Fibroblast of the conjunctiva (primary cell): ENCODE data around the gene CLNK.

Experiments
- DNase-seq: peaks from one replicate; pipeline ENCODE4 v3.0.0-alpha.2; 2010; ENCODE audit warnings: low read depth

The CLNK gene

DNA sequence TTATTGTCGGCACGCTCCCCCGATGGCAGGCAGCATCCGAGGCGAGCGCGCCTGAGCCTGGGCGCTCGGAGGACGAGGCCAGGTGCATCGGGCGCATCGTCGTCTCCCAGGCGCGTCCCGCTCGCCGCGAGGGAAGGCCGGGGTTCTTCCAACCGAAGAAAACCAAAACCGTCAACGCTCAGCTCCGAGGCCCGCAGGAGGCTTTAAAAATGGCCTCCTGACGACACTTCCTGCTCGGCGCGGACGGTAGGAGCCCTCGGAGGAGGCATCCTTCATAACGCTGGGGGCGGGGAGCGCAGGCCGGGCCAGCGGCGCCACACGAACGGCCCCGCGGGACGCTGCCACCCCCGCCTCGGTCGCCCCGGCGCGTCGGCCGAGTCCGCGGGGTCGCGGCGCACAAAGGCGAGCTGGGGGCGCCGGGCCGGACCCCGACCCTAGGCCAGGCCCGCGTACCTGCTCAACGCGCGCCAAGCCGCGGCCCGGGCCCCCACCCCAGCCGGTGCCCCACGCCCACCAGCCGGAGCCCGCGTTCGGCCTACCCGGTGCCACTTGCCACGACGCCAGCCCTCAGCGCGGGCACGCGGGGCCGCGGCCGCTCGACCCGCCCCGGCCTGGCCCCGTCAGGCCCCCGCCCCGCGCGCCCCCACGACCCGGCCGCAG lies 227.8 kb downstream of the CLNK start:
- peak; percentile 10 for DNase-seq

DNA sequence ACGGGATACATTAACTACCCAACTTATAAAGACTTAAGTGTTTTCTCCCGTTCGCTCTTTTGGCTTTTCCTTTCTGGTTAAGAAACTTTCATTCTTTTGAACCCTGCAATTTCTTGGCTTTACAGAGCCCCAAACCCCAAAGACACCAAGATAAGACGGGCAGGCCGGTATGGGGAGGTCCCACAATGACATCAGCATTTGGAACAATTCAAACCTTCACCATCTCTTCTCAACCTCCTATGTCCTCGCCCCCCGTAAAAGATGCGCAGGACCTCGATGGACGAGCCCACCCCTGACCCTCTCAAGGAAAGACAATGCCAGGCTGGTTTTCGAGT lies 228.3 kb downstream of the CLNK start:
- no peak for DNase-seq

DNA sequence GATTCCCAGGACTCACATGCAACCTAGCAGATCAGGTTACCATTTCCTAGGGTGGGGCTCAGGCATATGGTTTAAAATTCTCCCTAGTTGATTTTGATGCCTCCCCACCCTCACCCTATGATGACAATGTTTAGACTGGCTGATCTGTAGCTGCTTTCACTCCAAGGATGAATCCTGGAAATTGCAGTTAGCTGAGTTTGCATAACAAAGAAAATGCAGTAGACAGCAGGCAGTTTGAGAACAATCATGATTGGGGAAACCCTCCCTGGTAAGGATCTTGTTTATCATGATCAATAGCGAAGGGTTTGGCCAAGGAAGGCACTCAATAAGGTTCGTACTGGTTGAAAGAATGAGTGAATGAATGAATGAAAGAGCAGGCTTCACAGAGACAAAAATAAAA lies 229.4 kb downstream of the CLNK start:
- no peak for DNase-seq

DNA sequence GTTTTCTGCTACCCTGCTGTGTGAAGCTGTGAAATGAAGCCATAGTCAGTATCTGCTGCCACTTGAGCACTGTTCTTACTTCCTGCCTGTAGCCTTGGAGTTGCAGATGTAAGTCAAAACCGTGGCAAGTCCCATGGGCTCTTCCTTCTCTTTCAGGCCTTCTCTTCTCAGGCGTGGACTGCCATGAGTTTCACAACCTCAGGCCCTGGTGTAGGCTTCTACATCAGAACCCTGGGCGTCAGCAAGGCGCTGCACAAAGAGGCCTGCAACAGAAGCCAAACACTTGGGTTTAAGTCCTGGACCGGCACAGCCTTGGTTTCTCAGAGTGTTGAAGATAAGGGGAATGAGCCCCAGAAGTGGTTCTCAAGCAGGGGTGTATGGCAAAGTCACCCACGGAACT lies 229.8 kb downstream of the CLNK start:
- DNase-seq: no peak

DNA sequence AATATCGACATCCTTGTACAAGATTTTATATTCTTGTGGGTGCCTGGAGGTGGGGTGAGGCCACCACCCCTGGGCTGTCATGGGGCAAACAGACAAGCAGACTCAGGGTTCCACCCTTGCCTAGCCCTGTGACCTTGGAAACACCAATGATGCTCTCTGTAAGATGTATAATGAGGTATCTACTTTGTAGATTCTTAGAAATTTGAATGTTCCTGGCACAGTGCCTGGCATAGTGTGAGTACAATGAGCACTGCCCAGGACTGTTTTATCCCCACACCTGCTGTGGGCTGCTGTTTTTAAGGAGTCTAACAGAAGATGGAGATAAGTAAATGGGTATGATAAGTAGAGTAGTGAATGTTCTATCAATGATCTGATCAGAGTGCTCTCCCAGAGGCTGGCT lies 230.4 kb downstream of the CLNK start:
- no peak for DNase-seq

DNA sequence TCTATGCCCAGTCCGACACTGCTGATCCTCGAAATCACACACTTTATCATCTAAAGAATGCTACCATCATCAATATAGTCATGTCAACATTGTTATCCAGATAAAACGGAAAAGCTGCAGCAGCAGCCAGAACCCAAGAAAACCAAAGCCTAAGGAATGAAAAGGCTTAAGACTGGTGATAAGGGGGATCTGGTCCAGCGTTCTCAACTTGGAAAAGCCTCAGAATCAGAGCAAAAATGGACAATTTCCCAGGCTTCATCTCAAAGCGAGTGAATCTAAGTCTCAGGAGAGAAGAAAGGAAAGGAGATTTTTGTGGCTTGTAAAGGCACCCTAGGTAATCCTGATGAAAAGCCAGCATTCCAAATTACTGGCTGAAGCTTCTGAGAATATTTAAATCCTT lies 235.6 kb downstream of the CLNK start:
- DNase-seq: no peak

DNA sequence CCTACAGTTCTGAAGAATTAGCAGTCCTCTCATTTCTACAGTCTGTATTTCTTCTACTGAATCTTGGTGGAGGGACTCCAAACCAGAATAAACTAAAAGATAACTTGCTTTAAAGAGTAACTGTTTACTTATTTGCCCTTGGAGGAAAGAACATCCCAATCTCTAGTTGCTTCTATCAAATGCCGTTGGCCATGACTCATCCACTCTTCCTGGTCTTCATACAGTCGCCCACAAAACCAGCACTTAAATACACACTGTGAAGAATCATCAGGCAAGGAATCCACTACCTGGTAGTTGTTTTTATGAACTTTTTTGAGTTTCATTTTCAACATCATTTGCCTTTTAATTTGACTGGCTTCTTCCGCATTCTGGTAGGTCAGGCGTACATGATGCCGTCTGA lies 241.6 kb downstream of the CLNK start:
- no peak for DNase-seq

DNA sequence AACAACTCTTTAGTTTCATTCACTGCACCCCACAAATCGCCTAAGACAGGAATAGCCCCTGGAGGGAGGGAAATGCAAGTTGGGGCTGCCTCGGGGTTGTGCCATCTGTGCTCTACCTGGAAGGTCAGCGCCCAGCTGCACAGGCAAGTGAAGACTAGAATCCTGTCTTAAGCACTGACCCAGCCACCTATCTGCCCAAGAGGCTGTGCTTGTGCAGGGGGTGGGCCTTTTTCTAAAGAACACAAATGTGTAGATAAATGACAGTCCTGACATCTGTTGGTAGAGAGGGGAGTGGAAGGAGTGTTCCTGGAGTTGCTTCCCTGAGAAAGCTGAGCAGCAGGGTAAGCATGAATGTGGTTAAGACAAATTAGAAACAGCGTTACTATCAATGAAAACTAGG lies 243.1 kb downstream of the CLNK start:
- no peak for DNase-seq

DNA sequence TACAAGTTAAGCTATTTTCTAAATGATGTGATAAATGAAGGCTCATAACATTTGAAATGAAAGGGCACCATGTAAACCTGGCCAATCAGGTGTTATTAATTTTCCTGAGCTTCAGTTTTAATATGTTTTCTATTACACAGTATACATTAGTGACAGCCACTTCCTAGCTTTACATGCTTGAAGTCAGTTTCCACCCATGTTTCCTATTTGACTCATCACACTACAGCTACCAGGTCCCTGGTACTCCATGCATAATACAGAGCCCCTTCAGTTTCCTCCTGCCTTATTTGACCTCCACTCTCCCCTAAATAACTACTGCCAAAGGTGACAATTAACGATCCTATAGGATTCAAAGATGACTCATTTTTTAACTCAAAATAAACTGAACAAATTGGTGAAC lies 245.6 kb downstream of the CLNK start:
- no peak for DNase-seq

DNA sequence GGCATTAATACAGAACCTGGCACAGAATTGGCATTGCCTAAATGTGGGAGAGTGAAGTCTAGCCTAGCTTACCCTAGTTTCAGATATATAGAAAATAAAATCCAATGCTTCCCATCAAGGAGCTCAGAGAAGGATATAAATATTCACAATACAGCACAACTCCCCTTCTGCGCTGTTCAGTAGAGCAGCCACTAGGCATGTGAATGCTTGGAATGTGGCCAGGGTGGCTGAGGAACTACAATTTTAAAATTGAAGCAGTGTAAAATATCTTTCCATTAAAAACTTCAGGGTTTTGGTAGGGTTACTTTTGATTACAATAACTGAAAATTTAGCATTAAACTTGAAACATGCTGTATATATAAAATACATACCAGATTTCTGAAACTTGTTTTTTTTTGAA lies 246.8 kb downstream of the CLNK start:
- DNase-seq: no peak
